Measurements from ENCODE around the gene P3H1.

P3H1 gene

GRCh38 chr1:42783092-42783491, 16.3 kb upstream of the P3H1 start:
- no peak overlapping the region for H3K4me3 Mint-ChIP-seq
- H3K27ac Mint-ChIP-seq: no peak overlapping the region
- no peaks in the 10 kb centered on the region for H3K9me3 Mint-ChIP-seq

GRCh38 chr1:42780176-42780575, 13.3 kb upstream of the P3H1 start:
- H3K27ac Mint-ChIP-seq: no peak overlapping the region
- H3K9me3 Mint-ChIP-seq: no peaks in the 10 kb centered on the region
- H3K4me3 Mint-ChIP-seq: no peak overlapping the region
- H3K4me1 Mint-ChIP-seq (ENCODE audit: low read depth): peaks cover 13% of the 10 kb centered on the region
- no peaks in the 10 kb centered on the region for H3K27me3 Mint-ChIP-seq
- peaks cover 69% of the 10 kb centered on the region for H3K36me3 Mint-ChIP-seq (ENCODE audit: low read depth)

More at GRCh38 chr1:42783092-42783491, 16.3 kb upstream of the P3H1 start:
- Mint-ChIP-seq H3K4me1 (ENCODE audit: low read depth) (peaks cover 22% of the 10 kb centered on the region), H3K36me3 (ENCODE audit: low read depth) (peaks cover 47% of the 10 kb centered on the region), H3K27me3 (peaks cover 4% of the 10 kb centered on the region)

GRCh38 chr1:42779725-42780124, 12.9 kb upstream of the P3H1 start:
- Mint-ChIP-seq H3K4me3 (no peak overlapping the region), H3K36me3 (ENCODE audit: low read depth) (peaks cover 74% of the 10 kb centered on the region), H3K9me3 (no peaks in the 10 kb centered on the region), H3K4me1 (ENCODE audit: low read depth) (peaks cover 12% of the 10 kb centered on the region), H3K27ac (no peak overlapping the region), H3K27me3 (no peaks in the 10 kb centered on the region)

- Mint-ChIP-seq H3K9me3 (no peaks in the 10 kb centered on the region), H3K27me3 (no peaks in the 10 kb centered on the region), H3K27ac (peak overlapping the region; percentile 3), H3K4me1 (ENCODE audit: low read depth) (peaks cover 13% of the 10 kb centered on the region), H3K36me3 (ENCODE audit: low read depth) (peaks cover 71% of the 10 kb centered on the region), H3K4me3 (no peak overlapping the region)
Measured at GRCh38 chr1:42777852-42778251, 11.0 kb upstream of the P3H1 start.

GRCh38 chr1:42776502-42776901, 9.7 kb upstream of the P3H1 start:
- Mint-ChIP-seq H3K4me3 (no peak overlapping the region), H3K9me3 (no peaks in the 10 kb centered on the region), H3K27ac (no peak overlapping the region), H3K4me1 (ENCODE audit: low read depth) (peaks cover 21% of the 10 kb centered on the region), H3K27me3 (no peaks in the 10 kb centered on the region), H3K36me3 (ENCODE audit: low read depth) (peaks cover 68% of the 10 kb centered on the region)

- H3K4me3 Mint-ChIP-seq: no peak overlapping the region
- H3K9me3 Mint-ChIP-seq: no peaks in the 10 kb centered on the region
- H3K27me3 Mint-ChIP-seq: no peaks in the 10 kb centered on the region
- peaks cover 63% of the 10 kb centered on the region for H3K36me3 Mint-ChIP-seq (ENCODE audit: low read depth)
- no peak overlapping the region for H3K27ac Mint-ChIP-seq
- peaks cover 28% of the 10 kb centered on the region for H3K4me1 Mint-ChIP-seq (ENCODE audit: low read depth)
Measured at GRCh38 chr1:42774928-42775526, 8.2 kb upstream of the P3H1 start.

GRCh38 chr1:42773420-42773819, 6.6 kb upstream of the P3H1 start:
- Mint-ChIP-seq H3K27ac (peak overlapping the region; percentile 24), H3K27me3 (no peaks in the 10 kb centered on the region), H3K36me3 (ENCODE audit: low read depth) (peaks cover 57% of the 10 kb centered on the region), H3K4me3 (no peak overlapping the region), H3K9me3 (no peaks in the 10 kb centered on the region), H3K4me1 (ENCODE audit: low read depth) (peaks cover 37% of the 10 kb centered on the region)

GRCh38 chr1:42769811-42770210, 3.0 kb upstream of the P3H1 start:
- H3K9me3 Mint-ChIP-seq: no peaks in the 10 kb centered on the region
- H3K27me3 Mint-ChIP-seq: no peaks in the 10 kb centered on the region
- H3K27ac Mint-ChIP-seq: no peak overlapping the region
- H3K4me3 Mint-ChIP-seq: no peak overlapping the region
- peaks cover 46% of the 10 kb centered on the region for H3K4me1 Mint-ChIP-seq (ENCODE audit: low read depth)
- H3K36me3 Mint-ChIP-seq (ENCODE audit: low read depth): peaks cover 27% of the 10 kb centered on the region

- Mint-ChIP-seq H3K27me3 (no peaks in the 10 kb centered on the region), H3K9me3 (no peaks in the 10 kb centered on the region), H3K36me3 (ENCODE audit: low read depth) (peaks cover 20% of the 10 kb centered on the region), H3K4me3 (no peak overlapping the region), H3K4me1 (ENCODE audit: low read depth) (peaks cover 44% of the 10 kb centered on the region), H3K27ac (peak overlapping the region; percentile 87)
Measured at GRCh38 chr1:42768172-42768571, 1.3 kb upstream of the P3H1 start.

GRCh38 chr1:42767510-42768000, 727 bp upstream of the P3H1 start:
- H3K4me3 Mint-ChIP-seq: no peak overlapping the region
- no peaks in the 10 kb centered on the region for H3K9me3 Mint-ChIP-seq
- no peaks in the 10 kb centered on the region for H3K27me3 Mint-ChIP-seq
- H3K36me3 Mint-ChIP-seq (ENCODE audit: low read depth): peaks cover 19% of the 10 kb centered on the region
- H3K4me1 Mint-ChIP-seq (ENCODE audit: low read depth): peaks cover 40% of the 10 kb centered on the region
- peak overlapping the region; percentile 87 for H3K27ac Mint-ChIP-seq

- Mint-ChIP-seq H3K4me1 (ENCODE audit: low read depth) (peaks cover 32% of the 10 kb centered on the region), H3K27ac (no peak overlapping the region), H3K36me3 (ENCODE audit: low read depth) (peaks cover 26% of the 10 kb centered on the region), H3K27me3 (no peaks in the 10 kb centered on the region), H3K9me3 (no peaks in the 10 kb centered on the region), H3K4me3 (no peak overlapping the region)
Measured at GRCh38 chr1:42765832-42766740, 742 bp downstream of the P3H1 start.

- H3K27ac Mint-ChIP-seq: no peak overlapping the region
- no peak overlapping the region for H3K4me3 Mint-ChIP-seq
- peaks cover 27% of the 10 kb centered on the region for H3K4me1 Mint-ChIP-seq (ENCODE audit: low read depth)
- H3K9me3 Mint-ChIP-seq: no peaks in the 10 kb centered on the region
- no peaks in the 10 kb centered on the region for H3K27me3 Mint-ChIP-seq
- H3K36me3 Mint-ChIP-seq (ENCODE audit: low read depth): peaks cover 19% of the 10 kb centered on the region
Measured at GRCh38 chr1:42765269-42765668, 1.6 kb downstream of the P3H1 start.

GRCh38 chr1:42762269-42762668, 4.6 kb downstream of the P3H1 start:
- Mint-ChIP-seq H3K27me3 (no peaks in the 10 kb centered on the region), H3K9me3 (no peaks in the 10 kb centered on the region), H3K27ac (no peak overlapping the region), H3K4me1 (ENCODE audit: low read depth) (no peaks in the 10 kb centered on the region), H3K36me3 (ENCODE audit: low read depth) (peaks cover 27% of the 10 kb centered on the region), H3K4me3 (no peak overlapping the region)

GRCh38 chr1:42761567-42761966, 5.3 kb downstream of the P3H1 start:
- H3K4me3 Mint-ChIP-seq: no peak overlapping the region
- no peaks in the 10 kb centered on the region for H3K27me3 Mint-ChIP-seq
- H3K9me3 Mint-ChIP-seq: no peaks in the 10 kb centered on the region
- H3K27ac Mint-ChIP-seq: no peak overlapping the region
- H3K36me3 Mint-ChIP-seq (ENCODE audit: low read depth): peaks cover 34% of the 10 kb centered on the region
- H3K4me1 Mint-ChIP-seq (ENCODE audit: low read depth): peaks cover 2% of the 10 kb centered on the region

GRCh38 chr1:42759114-42759513, 7.7 kb downstream of the P3H1 start:
- H3K27me3 Mint-ChIP-seq: no peaks in the 10 kb centered on the region
- no peak overlapping the region for H3K27ac Mint-ChIP-seq
- H3K36me3 Mint-ChIP-seq (ENCODE audit: low read depth): peaks cover 56% of the 10 kb centered on the region
- peaks cover 2% of the 10 kb centered on the region for H3K4me1 Mint-ChIP-seq (ENCODE audit: low read depth)
- H3K9me3 Mint-ChIP-seq: no peaks in the 10 kb centered on the region
- no peak overlapping the region for H3K4me3 Mint-ChIP-seq

All from stimulated activated naive CD8-positive, alpha-beta T cell treated with anti-CD3 and anti-CD28 coated beads, Interleukin-15, Interleukin-2, amounts not matched to agents 100 ng/mL and 50 ng/mL, for 24 hours (primary cell).